IMR-90 (cell line): ENCODE results near the gene LDLRAD4. TPM values are rescaled to one million over a fixed set of nuclear protein-coding genes. Genes with fewer than 3 reads are reported as not detected.

ENCODE experiments used
- ATAC-seq: fragments of 200-7000 bp; cut with Tn5 transposase; 2 replicates; pipeline ENCODE4 v1.9.1; 2020; ENCODE audit warnings: low read depth, mild to moderate bottlenecking, moderate library complexity
- BruUV-seq: library from RNA; stranded (reverse); fragments of 400-500 nt; replicated peaks from 2 replicates; lab custom pipeline; 2021; lab: Mats Ljungman, UMichigan
- CTCF ChIA-PET: fragments of 300-600 bp; formaldehyde crosslinking; extraction: SDS; loops from one replicate; lab custom pipeline; 2021; ENCODE audit warnings: antibody characterized with exemption; lab: Yijun Ruan, JAX
- POLR2A ChIA-PET: fragments of 300-600 bp; sonication (Branson Sonifier 250); formaldehyde crosslinking; loops from one replicate; lab custom pipeline; 2022; ENCODE audit warnings: antibody characterized with exemption; ENCODE audit not compliant: unreplicated experiment; lab: Charles Lee
- DNase-seq: peaks from one replicate; pipeline ENCODE4 v3.0.0; 2013
- H2AFZ ChIP-seq: replicated peaks from 2 replicates; pipeline ENCODE3; 2013; ENCODE audit warnings: low read length, mild to moderate bottlenecking; ENCODE audit not compliant: poor library complexity
- H2AK5ac ChIP-seq: 2 replicates; pipeline ENCODE4 v1.6.1; 2013; ENCODE audit warnings: low read depth, low read length, inconsistent platforms
- H2AK9ac ChIP-seq: replicated peaks from 2 replicates; pipeline ENCODE3; 2013; ENCODE audit warnings: mild to moderate bottlenecking, low read depth, low read length, moderate library complexity; ENCODE audit not compliant: poor library complexity
- H2BK120ac ChIP-seq: 2 replicates; pipeline ENCODE4 v1.6.1; 2013; ENCODE audit warnings: low read depth, low read length, inconsistent platforms
- H2BK15ac ChIP-seq: 3 replicates; pipeline ENCODE4 v1.6.1; 2013; ENCODE audit warnings: low read depth, low read length, inconsistent platforms
- H2BK20ac ChIP-seq: 2 replicates; pipeline ENCODE4 v1.6.1; 2013; ENCODE audit warnings: low read depth, mild to moderate bottlenecking, inconsistent platforms, low read length, moderate library complexity
- H2BK5ac ChIP-seq: 2 replicates; pipeline ENCODE4 v1.6.1; 2013; ENCODE audit warnings: mild to moderate bottlenecking, low read depth, low read length, inconsistent platforms; ENCODE audit not compliant: poor library complexity, severe bottlenecking
- H3K14ac ChIP-seq: replicated peaks from 2 replicates; pipeline ENCODE4 v1.6.1; 2013; ENCODE audit warnings: low read depth, low read length, inconsistent platforms
- H3K18ac ChIP-seq: 2 replicates; pipeline ENCODE4 v1.6.1; 2013; ENCODE audit warnings: low read depth, low read length, control low read depth
- H3K23ac ChIP-seq: 2 replicates; pipeline ENCODE4 v1.6.1; 2013; ENCODE audit warnings: low read depth, low read length, inconsistent platforms
- H3K27ac ChIP-seq: 2 replicates; pipeline ENCODE4 v1.5.1; 2013; ENCODE audit warnings: mild to moderate bottlenecking, control low read depth, low read length; ENCODE audit not compliant: insufficient read depth
- H3K27me3 ChIP-seq: 2 replicates; pipeline ENCODE4 v1.6.1; 2013; ENCODE audit warnings: low read length; ENCODE audit not compliant: control insufficient read depth, insufficient read depth
- H3K36me3 ChIP-seq: 2 replicates; pipeline ENCODE4 v1.6.1; 2013; ENCODE audit warnings: low read length, mixed read lengths; ENCODE audit not compliant: control insufficient read depth, insufficient read depth
- H3K4ac ChIP-seq: 2 replicates; pipeline ENCODE4 v1.6.1; 2013; ENCODE audit warnings: low read depth, low read length, inconsistent platforms
- H3K4me1 ChIP-seq: 2 replicates; pipeline ENCODE4 v1.6.1; 2013; ENCODE audit warnings: low read length, mixed read lengths; ENCODE audit not compliant: control insufficient read depth, insufficient read depth
- H3K4me2 ChIP-seq: 2 replicates; pipeline ENCODE4 v1.6.1; 2013; ENCODE audit warnings: low read depth, mild to moderate bottlenecking, control low read depth, low read length, moderate library complexity
- H3K4me3 ChIP-seq: 2 replicates; pipeline ENCODE4 v1.5.1; 2013; ENCODE audit warnings: low read depth, mild to moderate bottlenecking, control low read depth, low read length, moderate library complexity; ENCODE audit not compliant: insufficient read depth
- H3K56ac ChIP-seq: 2 replicates; pipeline ENCODE4 v1.6.1; 2013; ENCODE audit warnings: low read length, inconsistent platforms; ENCODE audit not compliant: insufficient read depth; ENCODE audit errors: extremely low read depth
- H3K79me1 ChIP-seq, 2 experiments: 2 replicates each; pipeline ENCODE4 v1.6.1; 2013; ENCODE audit warnings: low read length in 2 of 2, inconsistent platforms in 1 of 2, low read depth in 1 of 2
- H3K9ac ChIP-seq: 2 replicates; pipeline ENCODE4 v1.6.1; 2013; ENCODE audit warnings: low read depth, low read length, control low read depth
- H3K9me1 ChIP-seq: 2 replicates; pipeline ENCODE4 v1.6.1; 2013; ENCODE audit warnings: low read length, inconsistent platforms; ENCODE audit not compliant: insufficient read depth
- H3K9me3 ChIP-seq: 2 replicates; pipeline ENCODE4 v1.6.1; 2013; ENCODE audit warnings: low read length; ENCODE audit not compliant: control insufficient read depth, insufficient read depth
- H4K20me1 ChIP-seq: 2 replicates; pipeline ENCODE4 v1.6.1; 2013; ENCODE audit warnings: low read length, inconsistent platforms; ENCODE audit not compliant: insufficient read depth
- H4K5ac ChIP-seq: 2 replicates; pipeline ENCODE4 v1.6.1; 2013; ENCODE audit warnings: mild to moderate bottlenecking, low read depth, low read length, control low read depth
- H4K8ac ChIP-seq, 2 experiments: 2 replicates each; pipeline ENCODE4 v1.6.1; 2013; ENCODE audit warnings: low read depth in 2 of 2, low read length in 2 of 2, control low read depth in 1 of 2, inconsistent platforms in 1 of 2
- H4K91ac ChIP-seq: 2 replicates; pipeline ENCODE4 v1.6.1; 2013; ENCODE audit warnings: low read depth, low read length, inconsistent platforms; ENCODE audit not compliant: insufficient read depth
- BHLHE40 ChIP-seq: fragments of 150-350 bp; IDR thresholded peaks from 2 replicates; pipeline ENCODE4 v1.6.1; 2016; ENCODE audit warnings: mild to moderate bottlenecking, low read depth, low read length
- CEBPB ChIP-seq: IDR thresholded peaks from 2 replicates; pipeline ENCODE4 v1.6.1; 2012; ENCODE audit warnings: low read depth, low read length, improper control_type of control experiment
- CHD1 ChIP-seq: IDR thresholded peaks from 2 replicates; pipeline ENCODE4 v1.6.1; 2012; ENCODE audit warnings: low read depth, low read length, improper control_type of control experiment
- FOS ChIP-seq: fragments of 150-350 bp; IDR thresholded peaks from 2 replicates; pipeline ENCODE4 v1.6.1; 2016; ENCODE audit warnings: low read depth, low read length
- MAZ ChIP-seq: IDR thresholded peaks from 2 replicates; pipeline ENCODE4 v1.6.1; 2012; ENCODE audit warnings: low read depth, mild to moderate bottlenecking, low read length, improper control_type of control experiment, moderate library complexity, borderline replicate concordance
- MXI1 ChIP-seq: IDR thresholded peaks from 2 replicates; pipeline ENCODE4 v1.6.1; 2012; ENCODE audit warnings: low read depth, mild to moderate bottlenecking, low read length, moderate library complexity, borderline replicate concordance
- NFE2L2 ChIP-seq: fragments of 150-350 bp; IDR thresholded peaks from 2 replicates; pipeline ENCODE4 v1.6.1; 2016; ENCODE audit warnings: low read depth, mild to moderate bottlenecking, low read length
- POLR2A ChIP-seq: IDR thresholded peaks from 2 replicates; pipeline ENCODE4 v1.6.1; 2012; ENCODE audit warnings: mild to moderate bottlenecking, low read depth, low read length
- RAD21 ChIP-seq: IDR thresholded peaks from 2 replicates; pipeline ENCODE4 v1.6.1; 2012; ENCODE audit warnings: low read length, improper control_type of control experiment
- RCOR1 ChIP-seq: IDR thresholded peaks from 2 replicates; pipeline ENCODE4 v1.6.1; 2012; ENCODE audit warnings: mild to moderate bottlenecking, low read length, improper control_type of control experiment; ENCODE audit not compliant: insufficient replicate concordance
- RFX5 ChIP-seq: IDR thresholded peaks from 2 replicates; pipeline ENCODE4 v1.8.0; 2012; ENCODE audit warnings: low read depth, mild to moderate bottlenecking, low read length, moderate library complexity
- SMC3 ChIP-seq: fragments of 150-350 bp; IDR thresholded peaks from 2 replicates; pipeline ENCODE4 v1.6.1; 2016; ENCODE audit warnings: low read depth, mild to moderate bottlenecking, antibody characterized with exemption, low read length, moderate library complexity
- WGBS, 2 experiments: methylation state at CpG; one replicate each; pipeline versions ENCODE4 v1.1.5 to v1.1.7; 2013; ENCODE audit warnings: missing lambda C conversion rate in 2 of 2; ENCODE audit not compliant: insufficient read length in 1 of 2; ENCODE audit errors: extremely low coverage in 2 of 2; 5-methylcytosine and 5-hydroxymethylcytosine counted together
- dilution Hi-C: fragments of 300-500 bp; cut with HindIII; formaldehyde crosslinking; loops from one replicate; pipeline ENCODE4 v1.14.3; 2018; ENCODE audit warnings: low sequenced_read_pairs; ENCODE audit not compliant: unreplicated experiment
- in situ Hi-C: fragments of 300-500 bp; cut with MboI; formaldehyde crosslinking; loops from 3 replicates; pipeline ENCODE4 v1.14.3; 2019; ENCODE audit warnings: low sequenced_read_pairs, inconsistent platforms, mixed read lengths
- intact Hi-C: fragments of 100-400 bp; cut with micrococcal nuclease; formaldehyde crosslinking; loops from 2 replicates; pipeline ENCODE4 v1.10.0; 2022
- polyA plus RNA-seq, 3 experiments: library from polyadenylated mRNA; depleted of rRNA; stranded (reverse); fragments of >200 nt; gene quantifications; 2 replicates each; pipeline ENCODE4 v1.2.3, GENCODE V29; 2012; ENCODE audit warnings: low replicate concordance in 1 of 3
- total RNA-seq: library from RNA; depleted of rRNA; stranded (reverse); fragments of >200 nt; gene quantifications from 2 replicates; pipeline ENCODE4 v1.2.3, GENCODE V29; 2012
- TF ChIP-seq, protein P1 (sequence below): conservative IDR thresholded peaks from 2 replicates; pipeline ENCODE4 v1.5.1; 2012; ENCODE audit warnings: mild to moderate bottlenecking, low read depth, low read length, improper control_type of control experiment
- TF ChIP-seq, protein P2 (sequence below): fragments of 150-350 bp; IDR thresholded peaks from 2 replicates; pipeline ENCODE4 v1.6.1; 2017; ENCODE audit warnings: mild to moderate bottlenecking, antibody characterized with exemption, low read length, low read depth

The LDLRAD4 gene
- total and polyA plus RNA-seq, 2 of the 4 experiments (the other 2 are of a cell fraction) = not detected

DNA sequence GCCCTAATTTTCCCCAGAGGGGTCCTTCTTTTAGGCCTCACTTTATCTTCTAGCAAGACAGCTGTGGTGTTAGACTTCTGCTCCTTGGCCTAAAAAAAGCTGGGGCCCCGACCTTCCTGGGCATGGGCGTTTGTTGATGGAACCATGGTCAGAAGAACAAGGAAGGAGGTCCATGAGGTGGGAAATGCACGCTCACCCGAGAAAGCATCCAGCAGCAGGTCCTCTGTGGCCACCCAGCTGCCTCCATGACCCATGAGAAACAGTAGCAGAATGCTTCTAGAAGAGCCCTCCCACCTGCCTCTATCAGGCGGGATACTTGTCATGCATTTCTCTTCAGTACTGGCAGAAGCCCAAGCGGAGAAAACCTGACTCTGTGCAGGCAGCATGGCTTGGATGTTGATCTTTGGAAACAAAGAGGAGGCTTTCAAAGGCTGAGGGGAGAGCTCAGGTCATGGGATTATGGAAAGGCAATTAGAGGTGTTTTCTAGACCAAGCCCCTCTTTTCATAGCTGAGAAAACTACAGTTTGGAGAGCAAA, 258.7 kb downstream of the LDLRAD4 start:
- H3K4me2 ChIP-seq = no peak overlapping the region
- H2BK20ac ChIP-seq = no peak overlapping the region
- no peaks in the 10 kb centered on the region for H4K20me1 ChIP-seq
- H2AK9ac ChIP-seq = no peak overlapping the region
- TF ChIP-seq RFX5 (no peak), CHD1 (no peak), BHLHE40 (no peak), FOS (no peak), RCOR1 (no peak), MAZ (no peak), SMC3 (no peak), POLR2A (no peak), RAD21 (no peak), CEBPB (no peak), NFE2L2 (no peak), MXI1 (no peak)
- TF ChIP-seq, protein P1, sequence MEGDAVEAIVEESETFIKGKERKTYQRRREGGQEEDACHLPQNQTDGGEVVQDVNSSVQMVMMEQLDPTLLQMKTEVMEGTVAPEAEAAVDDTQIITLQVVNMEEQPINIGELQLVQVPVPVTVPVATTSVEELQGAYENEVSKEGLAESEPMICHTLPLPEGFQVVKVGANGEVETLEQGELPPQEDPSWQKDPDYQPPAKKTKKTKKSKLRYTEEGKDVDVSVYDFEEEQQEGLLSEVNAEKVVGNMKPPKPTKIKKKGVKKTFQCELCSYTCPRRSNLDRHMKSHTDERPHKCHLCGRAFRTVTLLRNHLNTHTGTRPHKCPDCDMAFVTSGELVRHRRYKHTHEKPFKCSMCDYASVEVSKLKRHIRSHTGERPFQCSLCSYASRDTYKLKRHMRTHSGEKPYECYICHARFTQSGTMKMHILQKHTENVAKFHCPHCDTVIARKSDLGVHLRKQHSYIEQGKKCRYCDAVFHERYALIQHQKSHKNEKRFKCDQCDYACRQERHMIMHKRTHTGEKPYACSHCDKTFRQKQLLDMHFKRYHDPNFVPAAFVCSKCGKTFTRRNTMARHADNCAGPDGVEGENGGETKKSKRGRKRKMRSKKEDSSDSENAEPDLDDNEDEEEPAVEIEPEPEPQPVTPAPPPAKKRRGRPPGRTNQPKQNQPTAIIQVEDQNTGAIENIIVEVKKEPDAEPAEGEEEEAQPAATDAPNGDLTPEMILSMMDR = no peak
- TF ChIP-seq, protein P2, sequence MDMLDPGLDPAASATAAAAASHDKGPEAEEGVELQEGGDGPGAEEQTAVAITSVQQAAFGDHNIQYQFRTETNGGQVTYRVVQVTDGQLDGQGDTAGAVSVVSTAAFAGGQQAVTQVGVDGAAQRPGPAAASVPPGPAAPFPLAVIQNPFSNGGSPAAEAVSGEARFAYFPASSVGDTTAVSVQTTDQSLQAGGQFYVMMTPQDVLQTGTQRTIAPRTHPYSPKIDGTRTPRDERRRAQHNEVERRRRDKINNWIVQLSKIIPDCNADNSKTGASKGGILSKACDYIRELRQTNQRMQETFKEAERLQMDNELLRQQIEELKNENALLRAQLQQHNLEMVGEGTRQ = no peak
- H3K14ac ChIP-seq = no peak overlapping the region
- POLR2A ChIA-PET = no interaction called here
- no peak overlapping the region for H3K23ac ChIP-seq
- H3K4me1 ChIP-seq = no peaks in the 10 kb centered on the region
- no peaks in the 10 kb centered on the region for H3K9me3 ChIP-seq
- no peak overlapping the region for H3K4ac ChIP-seq
- CTCF ChIA-PET = no interaction called here
- intact Hi-C loops (no loop called here), in situ Hi-C loops (no loop called here), dilution Hi-C loops (no loop called here)
- H2BK15ac ChIP-seq = no peak overlapping the region
- no peak overlapping the region for H3K18ac ChIP-seq
- H4K8ac ChIP-seq = no peak overlapping the region
- no peak overlapping the region for H4K91ac ChIP-seq
- H3K27ac ChIP-seq = no peak overlapping the region
- no peaks in the 10 kb centered on the region; the same call in 1 of the 2 replicates for H3K27me3 ChIP-seq
- no peak overlapping the region for H2BK120ac ChIP-seq
- H3K9me1 ChIP-seq = no peaks in the 10 kb centered on the region
- H3K79me1 ChIP-seq = no peaks in the 10 kb centered on the region
- no CpG with 5 or more reads among the region's 6 CpGs for WGBS, 2 experiments
- H3K9ac ChIP-seq = no peak overlapping the region
- no peak overlapping the region for H2AK5ac ChIP-seq
- no peak overlapping the region for H3K4me3 ChIP-seq
- no peak overlapping the region for H2AFZ ChIP-seq
- DNase-seq (no peak), ATAC-seq (no peak)
- no peak overlapping the region for H4K5ac ChIP-seq
- no peak overlapping the region for H3K56ac ChIP-seq
- no peak overlapping the region for H2BK5ac ChIP-seq
- BruUV-seq = no TSS peak
- no peaks in the 10 kb centered on the region for H3K36me3 ChIP-seq
